Trophoblast cell (in vitro differentiated cells and primary cell): ENCODE results near the gene LGR4.
A peak's percentile ranks its signal among the peaks of the same experiment; 100 is the strongest.

Experiments
- DNase-seq, 2 donors: peaks; one replicate each; pipeline ENCODE4 v3.0.0-alpha.2; 2016
- H2AFZ ChIP-seq: 2 replicates; pipeline ENCODE4 v1.6.1; 2013; ENCODE audit warnings: low read length, moderate library complexity, mild to moderate bottlenecking; ENCODE audit not compliant: insufficient read depth, poor library complexity
- H2AK5ac ChIP-seq: 2 replicates; pipeline ENCODE4 v1.6.1; 2013; ENCODE audit warnings: mild to moderate bottlenecking, low read length
- H2BK120ac ChIP-seq: 2 replicates; pipeline ENCODE4 v1.6.1; 2013; ENCODE audit warnings: low read length, mild to moderate bottlenecking, moderate library complexity; ENCODE audit not compliant: insufficient read depth, poor library complexity
- H2BK12ac ChIP-seq: 2 replicates; pipeline ENCODE4 v1.6.1; 2013; ENCODE audit warnings: mild to moderate bottlenecking, low read length, moderate library complexity
- H2BK5ac ChIP-seq: 2 replicates; pipeline ENCODE4 v1.6.1; 2013; ENCODE audit warnings: low read length, low read depth, moderate library complexity, mild to moderate bottlenecking; ENCODE audit not compliant: poor library complexity
- H3K14ac ChIP-seq: 2 replicates; pipeline ENCODE4 v1.6.1; 2013; ENCODE audit warnings: mild to moderate bottlenecking, low read length
- H3K18ac ChIP-seq: 2 replicates; pipeline ENCODE4 v1.6.1; 2013; ENCODE audit warnings: mild to moderate bottlenecking, low read length
- H3K23ac ChIP-seq: 2 replicates; pipeline ENCODE4 v1.6.1; 2013; ENCODE audit warnings: low read length
- H3K27ac ChIP-seq: 2 replicates; pipeline ENCODE4 v1.5.1; 2013; ENCODE audit warnings: low read depth, mild to moderate bottlenecking, inconsistent platforms, low read length, moderate library complexity
- H3K27me3 ChIP-seq: 2 replicates; pipeline ENCODE4 v1.6.1; 2013; ENCODE audit warnings: inconsistent platforms, mild to moderate bottlenecking, low read length, moderate library complexity; ENCODE audit not compliant: insufficient read depth
- H3K36me3 ChIP-seq, 2 experiments: 1 replicate in 1 of 2; 2 replicates in 1 of 2; pipeline ENCODE4 v1.6.1; 2013; ENCODE audit warnings: low read length in 2 of 2, mild to moderate bottlenecking in 2 of 2, moderate library complexity in 1 of 2; ENCODE audit not compliant: insufficient read depth in 2 of 2, control insufficient read depth in 1 of 2
- H3K4ac ChIP-seq: 2 replicates; pipeline ENCODE4 v1.6.1; 2013; ENCODE audit warnings: low read depth, mild to moderate bottlenecking, low read length, moderate library complexity
- H3K4me1 ChIP-seq, 2 experiments: 1 replicate in 1 of 2; 2 replicates in 1 of 2; pipeline ENCODE4 v1.6.1; 2013; ENCODE audit warnings: low read length in 2 of 2, mild to moderate bottlenecking in 2 of 2, moderate library complexity in 1 of 2; ENCODE audit not compliant: insufficient read depth in 2 of 2, control insufficient read depth in 1 of 2
- H3K4me2 ChIP-seq: 2 replicates; pipeline ENCODE4 v1.6.1; 2013; ENCODE audit warnings: inconsistent platforms, mild to moderate bottlenecking, low read length, moderate library complexity
- H3K4me3 ChIP-seq: 2 replicates; pipeline ENCODE4 v1.5.1; 2013; ENCODE audit warnings: mild to moderate bottlenecking, low read depth, low read length, inconsistent platforms
- H3K79me1 ChIP-seq: one replicate; pipeline ENCODE4 v1.6.1; 2013; ENCODE audit warnings: low read length
- H3K79me2 ChIP-seq: 2 replicates; pipeline ENCODE4 v1.6.1; 2013; ENCODE audit warnings: low read length, mild to moderate bottlenecking; ENCODE audit not compliant: control insufficient read depth, insufficient read depth, poor library complexity
- H3K9ac ChIP-seq: 2 replicates; pipeline ENCODE4 v1.6.1; 2013; ENCODE audit warnings: mild to moderate bottlenecking, low read length
- H3K9me3 ChIP-seq: 2 replicates; pipeline ENCODE4 v1.6.1; 2013; ENCODE audit warnings: low read depth, mild to moderate bottlenecking, control low read depth, inconsistent platforms, low read length; ENCODE audit not compliant: insufficient read depth
- H4K12ac ChIP-seq: 2 replicates; pipeline ENCODE4 v1.6.1; 2013; ENCODE audit warnings: low read depth, mild to moderate bottlenecking, low read length, moderate library complexity
- H4K8ac ChIP-seq: 2 replicates; pipeline ENCODE4 v1.6.1; 2013; ENCODE audit warnings: low read depth, mild to moderate bottlenecking, low read length, moderate library complexity
- H4K91ac ChIP-seq: one replicate; pipeline ENCODE4 v1.6.1; 2013; ENCODE audit warnings: low read depth, mild to moderate bottlenecking, low read length, moderate library complexity
- WGBS: extraction: QIAGEN DNeasy Blood & Tissue Kit; methylation state at CpG from one replicate; pipeline ENCODE4 v1.1.7; 2013; ENCODE audit warnings: missing lambda C conversion rate; ENCODE audit not compliant: insufficient read length, insufficient coverage; ENCODE audit errors: extremely low coverage; 5-methylcytosine and 5-hydroxymethylcytosine counted together

The LGR4 gene

GRCh38 chr11:27447288-27448183 is 25.1 kb downstream of the LGR4 start:
- no peak overlapping the region for H2BK12ac ChIP-seq
- no peak overlapping the region for H4K8ac ChIP-seq
- DNase-seq, result no peak
- H4K91ac ChIP-seq, result no peak overlapping the region
- no peak overlapping the region for H3K9ac ChIP-seq
- H3K23ac ChIP-seq, result no peak overlapping the region
- H3K9me3 ChIP-seq, result no peaks in the 10 kb centered on the region
- no peak overlapping the region for H3K4ac ChIP-seq
- no peak overlapping the region for H4K12ac ChIP-seq
- H3K36me3 ChIP-seq, result no peaks in the 10 kb centered on the region
- H3K4me3 ChIP-seq, result no peak overlapping the region
- no peak overlapping the region for H3K27ac ChIP-seq
- H3K18ac ChIP-seq, result no peak overlapping the region
- H2BK120ac ChIP-seq, result no peak overlapping the region
- H3K27me3 ChIP-seq, result no peaks in the 10 kb centered on the region
- H3K79me1 ChIP-seq, result no peaks in the 10 kb centered on the region
- peaks cover 5 to 6% of the 10 kb centered on the region in 2 experiments for H3K4me1 ChIP-seq
- H3K14ac ChIP-seq, result no peak overlapping the region
- no peak overlapping the region for H2AFZ ChIP-seq
- H3K79me2 ChIP-seq, result no peaks in the 10 kb centered on the region
- no CpG with 5 or more reads among the region's 5 CpGs for WGBS
- H2BK5ac ChIP-seq, result no peak overlapping the region
- no peak overlapping the region for H3K4me2 ChIP-seq
- no peak overlapping the region for H2AK5ac ChIP-seq

GRCh38 chr11:27445625-27446024 is 27.0 kb downstream of the LGR4 start:
- Histone ChIP-seq H2AFZ (no peak overlapping the region), H3K4me3 (no peak overlapping the region), H4K12ac (no peak overlapping the region), H3K27me3 (no peaks in the 10 kb centered on the region), H3K4ac (peak overlapping the region; percentile 75), H3K79me2 (no peaks in the 10 kb centered on the region), H3K14ac (no peak overlapping the region), H3K36me3 (peaks cover 0 to 1% of the 10 kb centered on the region in 2 experiments), H4K8ac (no peak overlapping the region), H3K4me2 (no peak overlapping the region), H2AK5ac (no peak overlapping the region), H3K9me3 (no peaks in the 10 kb centered on the region), H3K27ac (no peak overlapping the region), H2BK120ac (no peak overlapping the region), H3K9ac (no peak overlapping the region), H3K23ac (no peak overlapping the region), H2BK5ac (no peak overlapping the region), H3K4me1 (peaks cover 5 to 6% of the 10 kb centered on the region in 2 experiments), H3K79me1 (no peaks in the 10 kb centered on the region), H3K18ac (no peak overlapping the region), H2BK12ac (no peak overlapping the region), H4K91ac (no peak overlapping the region)
- WGBS, result no CpG with 5 or more reads among the region's 4 CpGs
- no peak for DNase-seq

GRCh38 chr11:27444801-27445215 is 27.8 kb downstream of the LGR4 start:
- peak overlapping the region; percentile 46 for H3K18ac ChIP-seq
- no peak overlapping the region for H2BK12ac ChIP-seq
- H2AK5ac ChIP-seq, result no peak overlapping the region
- no peak overlapping the region for H2AFZ ChIP-seq
- no peaks in the 10 kb centered on the region for H3K9me3 ChIP-seq
- H4K8ac ChIP-seq, result no peak overlapping the region
- no CpG with 5 or more reads among the region's 2 CpGs for WGBS
- DNase-seq, result no peak
- no peaks in the 10 kb centered on the region for H3K79me1 ChIP-seq
- no peaks in the 10 kb centered on the region for H3K79me2 ChIP-seq
- H3K4ac ChIP-seq, result peak overlapping the region; percentile 4
- no peak overlapping the region for H3K4me2 ChIP-seq
- H3K36me3 ChIP-seq, result peaks cover 0 to 1% of the 10 kb centered on the region in 2 experiments
- H3K4me3 ChIP-seq, result no peak overlapping the region
- H3K27me3 ChIP-seq, result no peaks in the 10 kb centered on the region
- H3K27ac ChIP-seq, result no peak overlapping the region
- no peak overlapping the region for H3K9ac ChIP-seq
- H3K4me1 ChIP-seq, result peaks cover 5 to 6% of the 10 kb centered on the region in 2 experiments
- no peak overlapping the region for H3K14ac ChIP-seq
- H2BK5ac ChIP-seq, result no peak overlapping the region
- no peak overlapping the region for H4K91ac ChIP-seq
- no peak overlapping the region for H3K23ac ChIP-seq
- no peak overlapping the region for H2BK120ac ChIP-seq
- no peak overlapping the region for H4K12ac ChIP-seq

- Histone ChIP-seq H2BK5ac (no peak overlapping the region), H3K36me3 (peaks cover 0 to 1% of the 10 kb centered on the region in 2 experiments), H3K27me3 (no peaks in the 10 kb centered on the region), H3K4me3 (no peak overlapping the region), H2AFZ (no peak overlapping the region), H2BK12ac (no peak overlapping the region), H3K9me3 (no peaks in the 10 kb centered on the region), H3K27ac (no peak overlapping the region), H2BK120ac (no peak overlapping the region), H4K91ac (no peak overlapping the region), H2AK5ac (no peak overlapping the region), H3K18ac (no peak overlapping the region), H4K12ac (no peak overlapping the region), H3K79me2 (no peaks in the 10 kb centered on the region), H3K4ac (no peak overlapping the region), H3K9ac (no peak overlapping the region), H3K4me1 (peaks cover 5 to 6% of the 10 kb centered on the region in 2 experiments), H3K14ac (no peak overlapping the region), H3K23ac (no peak overlapping the region), H3K79me1 (no peaks in the 10 kb centered on the region), H3K4me2 (no peak overlapping the region), H4K8ac (no peak overlapping the region)
- no peak for DNase-seq
- WGBS, result no CpG with 5 or more reads among the region's 5 CpGs
These were observed 28.7 kb downstream of the LGR4 start for GRCh38 chr11:27443746-27444507.
